GM21526 (cell line): ENCODE data around the gene TENM4.

Experiments used
- ATAC-seq: cut with Tn5 transposase; IDR thresholded peaks from one replicate; pipeline ENCODE4 v1.9.1; 2021; ENCODE audit warnings: moderate library complexity; ENCODE audit not compliant: unreplicated experiment, low FRiP score

Gene TENM4

DNA sequence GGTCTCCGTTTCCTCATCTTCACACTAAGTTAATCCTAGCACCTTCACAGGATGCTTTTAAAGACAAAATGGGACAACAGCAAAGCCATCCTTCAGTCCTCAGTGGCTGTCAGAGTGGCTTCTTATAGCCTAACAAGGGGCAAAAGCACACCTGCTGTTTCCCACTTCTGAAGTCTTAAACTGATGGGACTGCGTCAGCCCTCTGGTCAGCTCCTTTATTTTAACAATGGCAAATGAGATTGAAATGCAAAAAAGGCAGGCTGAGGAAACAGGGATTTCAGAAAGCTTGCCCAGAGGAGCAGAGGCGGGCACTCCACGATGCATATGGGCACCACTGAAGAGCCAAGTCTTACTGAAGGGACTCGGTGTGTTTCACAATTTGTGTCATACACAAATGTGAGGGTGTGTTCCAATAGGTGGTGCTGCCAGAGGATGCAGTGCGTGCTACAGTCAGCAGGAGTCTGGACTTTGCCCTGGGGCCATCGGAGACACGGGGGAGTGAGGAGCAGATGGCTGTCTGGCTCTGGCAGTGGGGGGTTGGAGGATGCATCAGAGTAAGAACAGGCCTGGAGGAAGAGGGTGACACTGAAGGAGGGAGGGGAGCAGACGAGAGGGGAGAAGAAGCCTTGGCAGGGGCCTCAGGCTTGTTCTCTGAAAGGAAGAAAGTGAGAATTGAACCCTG is 47.3 kb downstream of the TENM4 start:
- ATAC-seq, result no peak

DNA sequence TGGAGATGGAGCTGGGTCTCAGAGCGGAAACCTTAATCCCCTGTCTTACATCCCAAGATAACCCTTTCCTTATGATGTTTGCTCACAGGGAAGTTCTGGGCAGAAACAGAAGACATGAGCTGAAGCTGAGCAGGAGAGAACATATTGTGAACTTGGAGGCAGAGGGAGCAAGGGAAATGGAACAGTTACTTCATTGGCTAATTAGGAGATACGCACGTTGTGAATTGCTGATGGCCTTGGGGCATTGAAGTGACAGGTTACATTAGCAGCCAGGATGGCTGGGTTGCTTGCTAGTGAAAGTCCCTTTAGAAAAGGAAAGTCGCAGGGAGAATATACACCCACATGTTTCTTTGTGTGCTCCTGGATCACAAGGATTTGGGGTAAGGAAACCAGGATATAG is 48.7 kb downstream of the TENM4 start:
- no peak for ATAC-seq

DNA sequence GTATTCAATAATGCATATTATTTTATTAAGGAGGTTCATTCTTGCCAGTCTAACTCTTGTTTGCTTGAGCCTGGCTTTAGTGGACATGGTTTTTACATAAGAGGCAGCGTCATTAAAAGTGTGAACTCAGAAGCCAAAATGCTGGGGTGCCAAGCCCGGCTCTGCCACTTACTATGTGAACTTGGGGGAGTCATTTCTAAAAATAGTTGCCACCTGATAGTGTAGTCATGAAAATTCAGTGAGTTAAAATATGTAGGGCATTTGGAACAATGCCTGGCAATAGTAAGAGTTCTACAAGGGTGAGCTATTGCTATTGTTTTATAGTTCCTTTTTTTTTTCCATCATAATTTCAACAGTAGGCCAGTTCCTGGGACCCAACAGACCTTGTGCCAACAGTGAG is 49.9 kb downstream of the TENM4 start:
- no peak for ATAC-seq

DNA sequence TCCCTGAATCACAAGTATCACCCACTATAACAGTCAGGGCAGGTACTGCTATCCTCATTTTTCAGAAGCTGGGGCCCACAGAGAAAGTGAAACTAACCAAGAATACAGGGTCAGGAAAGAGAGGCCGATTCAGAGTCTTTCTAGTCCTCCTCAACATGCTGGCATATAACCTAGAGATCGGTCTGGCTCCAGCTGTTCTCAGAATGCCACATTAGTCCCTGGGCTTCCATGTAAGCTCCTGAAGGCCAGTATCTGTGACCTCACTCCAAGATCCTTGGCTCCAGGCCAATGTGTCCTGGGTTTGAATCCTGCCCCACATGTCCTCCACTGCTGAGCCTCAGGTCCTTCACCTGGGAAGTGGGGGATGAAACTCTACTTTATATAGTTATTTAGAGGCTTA is 50.4 kb downstream of the TENM4 start:
- no peak for ATAC-seq

DNA sequence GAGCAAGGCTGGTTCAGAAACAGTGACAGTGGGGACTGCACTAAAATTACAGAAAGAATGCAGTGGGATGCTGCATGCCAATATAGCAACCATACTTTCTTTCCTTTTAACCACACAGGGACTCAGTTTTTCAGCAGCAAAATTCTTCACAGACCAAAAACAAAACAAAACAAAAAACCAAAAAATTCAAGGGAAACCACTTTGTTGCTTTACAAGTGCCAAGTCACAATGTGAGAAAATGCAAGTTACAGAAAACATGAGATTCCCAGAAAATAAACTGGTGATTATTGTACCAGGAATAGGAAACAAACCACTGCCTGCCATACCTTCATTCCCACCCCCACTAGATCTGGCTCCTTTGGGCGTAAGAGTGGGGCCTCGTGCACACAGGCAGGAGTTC is 52.6 kb downstream of the TENM4 start:
- ATAC-seq, result no peak

DNA sequence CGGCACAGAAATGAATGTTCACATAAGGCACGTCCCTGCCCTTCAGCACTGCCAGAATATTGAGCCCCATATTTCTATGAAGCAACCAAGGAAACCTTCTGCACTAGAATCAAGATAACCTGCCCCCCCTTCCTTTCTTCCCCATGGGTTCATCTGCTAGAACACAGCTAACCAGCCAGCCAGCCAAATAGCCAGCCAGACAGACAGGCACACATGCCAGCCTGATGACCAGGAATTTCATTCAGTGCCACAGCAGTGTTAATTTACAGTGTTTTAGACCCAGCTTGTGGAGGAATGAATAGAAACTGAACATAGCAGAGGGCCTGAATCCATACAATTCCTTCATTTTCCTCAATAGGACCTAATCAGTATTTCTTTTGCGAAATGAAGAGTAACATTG is 57.0 kb downstream of the TENM4 start:
- ATAC-seq, result no peak

DNA sequence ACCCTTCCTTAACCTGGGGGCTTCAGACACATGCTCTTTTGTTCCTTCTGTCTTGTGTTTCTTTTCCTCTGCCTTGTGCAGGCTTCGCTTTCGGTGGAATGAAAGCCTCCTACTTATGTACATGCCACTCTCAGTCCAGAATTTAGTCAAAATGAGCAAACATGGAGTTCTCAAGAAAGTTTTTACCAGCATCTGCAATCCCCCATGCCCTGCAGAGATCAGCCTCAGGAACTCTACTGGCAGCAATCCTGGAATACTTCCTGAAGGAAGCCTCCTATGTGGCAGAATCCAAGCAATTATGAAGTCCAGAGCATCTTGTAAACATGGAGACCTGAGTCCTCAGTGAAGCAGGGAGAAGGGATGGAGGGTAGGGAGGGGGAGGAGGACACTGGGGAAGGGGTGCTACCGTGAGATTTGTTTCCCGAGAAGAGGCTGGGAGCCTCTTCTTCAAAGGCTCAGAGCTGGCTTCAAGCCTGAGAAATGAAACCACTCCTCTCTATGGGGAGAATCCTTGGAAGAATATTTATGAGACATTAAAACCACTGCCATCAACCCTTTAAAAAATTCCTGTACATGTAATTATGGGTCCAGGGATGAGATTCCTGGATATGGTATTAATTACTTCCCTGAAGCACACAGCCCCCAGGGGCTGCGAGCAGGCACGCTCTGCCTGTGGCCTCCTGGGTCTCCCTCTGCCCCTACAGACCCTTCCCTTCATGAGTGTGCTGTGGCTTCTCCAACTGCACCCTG is 58.4 kb downstream of the TENM4 start:
- no peak for ATAC-seq

DNA sequence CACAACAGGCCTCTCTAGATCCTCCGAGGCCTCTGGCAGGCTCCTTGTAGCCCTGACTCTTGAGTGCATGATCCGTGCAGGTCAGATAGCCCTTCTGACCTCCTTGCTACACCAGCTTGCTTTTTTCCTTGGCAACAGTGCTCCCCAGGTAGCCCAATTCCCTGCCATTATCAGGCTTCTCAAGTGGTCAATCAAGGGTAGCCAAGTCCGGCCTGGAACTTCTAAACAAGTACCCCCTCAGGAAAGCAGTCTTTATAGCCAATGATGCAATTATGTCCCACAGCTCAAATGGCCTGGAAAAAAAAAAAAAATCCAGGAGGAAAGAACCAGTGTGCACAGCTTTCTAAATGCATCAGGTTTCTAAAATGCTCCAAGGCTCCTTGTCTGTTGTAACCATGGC is 59.8 kb downstream of the TENM4 start:
- no peak for ATAC-seq

DNA sequence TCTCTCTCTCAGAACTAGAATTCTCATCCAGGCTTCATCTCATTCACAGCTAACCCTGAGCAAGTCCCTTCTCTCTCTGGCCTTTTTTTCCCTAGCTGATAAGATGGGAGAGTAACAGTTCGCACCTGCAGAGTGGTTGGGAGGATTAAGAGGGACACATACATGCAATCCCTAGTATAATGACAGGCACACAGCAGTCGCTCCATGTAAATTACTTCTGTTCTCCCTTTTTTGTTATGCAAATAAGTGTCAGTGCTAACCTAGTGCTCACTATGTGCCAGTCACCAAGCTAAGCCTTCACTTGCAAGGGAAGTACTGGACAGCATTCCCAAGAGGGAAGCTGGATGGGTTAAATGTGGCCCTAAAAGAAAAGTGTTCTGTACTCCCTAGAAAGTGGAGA is 63.4 kb downstream of the TENM4 start:
- ATAC-seq, result no peak

DNA sequence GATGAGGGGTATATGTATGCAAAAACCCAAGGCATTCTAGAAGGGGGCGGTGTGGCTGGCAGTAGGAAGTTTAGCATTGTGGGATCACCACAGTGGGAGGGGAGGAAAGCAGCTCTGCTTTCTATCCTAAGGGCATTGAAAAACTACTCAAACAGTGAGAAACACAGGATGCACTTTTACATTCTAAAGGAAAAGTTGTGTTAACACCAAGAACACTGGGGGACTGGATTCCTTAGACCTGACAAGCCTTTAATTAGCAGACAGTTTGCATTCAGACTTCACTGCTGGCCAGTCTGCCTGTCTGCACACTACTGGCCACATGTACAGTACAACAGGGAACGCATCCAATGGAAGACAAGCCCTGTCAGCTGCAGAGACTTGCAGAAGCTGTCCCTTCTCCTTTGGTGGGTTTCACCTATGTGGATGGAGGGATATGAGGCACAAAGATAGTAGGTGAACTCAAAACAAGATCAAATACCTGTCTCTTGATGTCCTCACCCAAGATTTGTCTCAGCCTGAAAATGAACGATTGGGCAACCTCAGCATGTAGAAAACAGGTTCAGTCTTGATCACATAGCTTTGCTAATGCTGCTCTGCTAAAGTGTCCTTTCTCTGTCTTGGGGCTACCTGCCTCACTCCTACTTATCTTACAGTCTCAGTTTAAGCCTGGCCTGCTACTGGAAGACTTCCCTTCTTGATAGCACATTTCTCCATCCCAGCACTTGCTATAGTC is 64.8 kb downstream of the TENM4 start:
- no peak for ATAC-seq

DNA sequence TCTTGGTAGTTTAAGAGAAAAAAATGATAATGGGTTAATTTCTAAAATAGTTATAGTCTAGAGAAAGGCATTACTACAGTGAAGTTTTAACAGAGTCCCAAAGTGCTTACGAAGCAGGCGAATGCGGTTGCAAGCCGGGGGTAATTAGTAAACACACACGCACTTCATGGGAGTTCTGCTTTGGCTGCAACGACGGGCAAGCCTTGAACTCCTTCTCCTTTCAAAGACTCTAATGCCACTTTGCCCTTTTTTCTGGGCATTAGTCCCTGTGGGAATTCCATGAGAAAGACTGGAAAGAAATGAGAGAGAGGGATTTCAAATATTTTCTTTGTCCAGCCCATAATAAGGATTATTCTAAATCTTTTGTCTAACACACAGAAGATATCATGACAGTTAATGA is 66.1 kb downstream of the TENM4 start:
- ATAC-seq, result no peak

DNA sequence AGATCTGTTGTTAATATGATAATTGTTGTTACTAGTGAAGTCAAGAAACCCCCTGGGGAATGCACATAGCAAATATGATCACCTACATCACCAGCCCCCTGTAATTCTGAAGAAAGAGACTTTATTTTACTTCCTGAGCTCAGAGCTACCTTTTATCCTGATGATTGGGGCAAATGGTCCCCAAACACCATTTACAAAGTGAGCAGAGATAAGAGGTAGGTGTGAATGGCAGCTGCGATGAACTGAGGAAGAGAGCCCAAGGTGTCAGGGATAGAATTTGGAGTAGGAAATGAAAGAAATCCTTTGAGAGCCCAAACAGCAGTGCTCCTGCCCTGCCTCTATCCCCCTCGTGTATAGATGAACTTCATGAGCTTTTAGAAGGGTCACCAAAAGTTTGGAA is 69.1 kb downstream of the TENM4 start:
- ATAC-seq, result no peak

DNA sequence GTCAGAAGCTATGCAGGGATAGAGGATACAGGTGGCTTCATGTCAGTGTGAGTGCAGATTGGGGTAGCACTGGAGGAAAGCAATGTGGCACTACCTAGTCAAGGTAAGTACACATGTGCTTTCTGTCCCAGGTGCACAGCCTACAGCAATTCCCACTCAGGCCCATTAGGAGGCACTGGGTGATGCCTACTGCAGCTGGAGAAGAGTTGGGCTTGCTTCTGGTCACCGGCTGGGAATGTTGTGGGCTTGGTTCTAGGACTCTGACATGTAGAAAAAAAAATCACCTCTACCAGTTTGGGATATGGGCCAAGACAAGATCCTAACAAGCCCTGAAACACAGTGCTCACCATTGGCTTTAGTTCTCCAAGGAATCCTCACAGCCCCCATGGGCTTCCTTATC is 69.7 kb downstream of the TENM4 start:
- no peak for ATAC-seq

DNA sequence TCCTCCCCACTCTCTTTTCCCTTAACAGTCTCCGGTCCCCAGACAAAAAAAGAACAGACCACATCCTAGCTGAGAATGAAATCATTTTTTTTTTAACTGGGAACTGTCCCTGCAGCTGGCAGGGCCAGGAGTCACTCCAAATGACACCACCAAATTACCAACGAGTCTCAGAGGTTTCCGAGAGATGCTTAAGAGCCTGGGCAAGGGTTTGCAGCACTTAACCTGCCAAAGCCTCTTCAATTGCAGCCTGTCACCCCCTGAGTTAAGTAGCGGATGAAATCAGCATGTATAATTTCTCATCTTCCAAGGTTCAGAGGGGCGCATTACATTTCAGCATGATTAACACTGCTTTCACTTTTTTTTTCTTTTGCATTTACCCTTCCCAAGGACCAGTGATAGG is 71.8 kb downstream of the TENM4 start:
- ATAC-seq, result no peak

DNA sequence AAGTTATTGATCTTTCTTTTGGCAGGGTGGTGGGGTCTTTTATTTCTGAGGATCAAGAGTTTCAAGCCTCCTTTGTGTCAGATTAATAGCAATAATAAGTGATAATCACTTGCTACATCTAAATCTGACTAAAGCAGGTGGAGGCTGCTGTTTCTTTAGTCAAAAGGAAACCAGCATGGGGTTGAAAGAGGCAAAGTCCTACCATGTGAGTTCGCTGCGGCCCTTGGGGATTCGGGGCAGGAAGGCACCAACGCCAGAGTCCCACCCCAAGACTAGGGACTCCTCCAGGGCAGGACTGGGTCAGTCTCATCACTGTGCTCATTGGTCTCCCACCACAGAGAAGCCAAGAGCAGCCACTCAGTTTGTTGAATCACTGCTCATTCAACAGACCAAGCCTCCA is 73.0 kb downstream of the TENM4 start:
- no peak for ATAC-seq

DNA sequence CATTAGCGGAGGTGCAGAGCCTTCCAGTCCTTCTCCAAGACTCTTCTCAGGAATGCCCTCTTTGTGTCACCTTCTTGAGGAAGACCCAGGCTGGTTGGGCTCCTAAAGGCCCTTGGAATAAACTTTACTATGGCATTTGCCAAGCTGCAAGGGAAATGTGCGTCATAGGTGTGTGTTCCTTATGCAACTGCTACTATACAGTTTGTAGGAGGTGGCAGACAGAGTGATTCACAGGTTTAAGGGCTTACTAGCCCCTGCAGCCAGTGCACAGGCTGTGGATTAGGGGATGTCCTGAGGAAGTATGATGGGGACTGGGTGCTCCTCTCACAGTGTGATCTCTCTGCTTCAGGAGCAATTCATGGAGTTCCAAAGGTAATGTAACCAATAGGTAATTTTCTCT is 74.6 kb downstream of the TENM4 start:
- ATAC-seq, result no peak

DNA sequence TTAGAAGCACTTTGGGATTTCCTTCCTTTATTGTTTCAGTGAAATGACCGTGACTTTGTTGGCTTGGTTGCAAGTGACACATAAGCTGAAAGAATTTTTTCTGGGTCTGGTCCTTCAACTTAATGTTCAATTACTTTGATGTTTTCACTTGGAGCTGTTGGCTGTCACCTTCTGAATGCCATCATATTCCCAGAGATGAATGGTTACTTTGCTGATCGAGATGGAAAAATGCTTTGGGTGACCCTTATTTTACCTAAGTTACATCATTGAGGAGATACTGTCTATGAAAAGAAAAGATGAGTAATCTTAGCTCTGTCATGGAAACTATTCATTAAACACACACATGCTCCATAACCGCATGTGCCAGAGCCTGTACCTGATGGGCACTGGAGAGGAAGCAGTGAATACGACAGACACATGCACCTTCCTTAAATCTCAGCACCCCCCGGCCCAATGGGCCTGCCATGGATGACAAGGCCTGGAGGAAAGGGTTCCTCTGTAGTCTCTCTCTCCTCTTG is 76.9 kb downstream of the TENM4 start:
- no peak for ATAC-seq

DNA sequence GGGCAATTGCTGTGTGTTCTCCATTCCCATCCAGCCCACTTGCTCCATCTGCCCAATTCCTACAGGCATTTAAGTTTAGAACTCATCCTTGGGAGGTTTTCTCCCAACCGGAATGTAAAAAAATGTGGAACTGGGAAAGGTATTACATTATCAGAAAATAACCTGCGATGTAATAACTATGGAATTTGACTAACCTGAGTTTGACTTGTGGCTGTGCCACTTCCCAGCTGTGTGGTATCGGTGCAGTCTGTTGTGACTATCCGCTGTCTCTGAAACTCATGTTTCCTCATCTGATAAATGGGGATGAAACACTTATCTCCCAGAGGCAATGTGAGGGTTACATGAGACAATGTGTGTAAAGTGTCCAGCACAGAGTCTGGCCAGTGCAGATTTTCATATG is 77.6 kb downstream of the TENM4 start:
- no peak for ATAC-seq

DNA sequence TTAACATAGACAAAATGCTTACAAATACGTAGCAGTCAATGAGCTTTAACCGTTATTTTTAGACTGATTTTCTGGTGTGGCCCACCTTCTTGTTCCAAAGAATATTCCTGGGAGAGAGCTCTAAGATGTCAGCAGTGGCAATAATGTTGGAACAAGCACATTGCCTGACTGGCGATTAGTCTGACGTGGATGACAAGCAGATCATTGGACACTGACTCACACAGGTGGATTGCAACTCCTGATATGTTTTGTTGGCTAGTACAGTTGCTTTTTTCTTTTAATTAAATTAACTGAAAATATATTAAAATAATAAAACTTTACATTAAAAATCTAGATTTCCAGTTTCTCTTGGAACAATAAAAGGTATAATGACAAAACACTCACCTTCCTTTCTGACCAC is 78.0 kb downstream of the TENM4 start:
- no peak for ATAC-seq

DNA sequence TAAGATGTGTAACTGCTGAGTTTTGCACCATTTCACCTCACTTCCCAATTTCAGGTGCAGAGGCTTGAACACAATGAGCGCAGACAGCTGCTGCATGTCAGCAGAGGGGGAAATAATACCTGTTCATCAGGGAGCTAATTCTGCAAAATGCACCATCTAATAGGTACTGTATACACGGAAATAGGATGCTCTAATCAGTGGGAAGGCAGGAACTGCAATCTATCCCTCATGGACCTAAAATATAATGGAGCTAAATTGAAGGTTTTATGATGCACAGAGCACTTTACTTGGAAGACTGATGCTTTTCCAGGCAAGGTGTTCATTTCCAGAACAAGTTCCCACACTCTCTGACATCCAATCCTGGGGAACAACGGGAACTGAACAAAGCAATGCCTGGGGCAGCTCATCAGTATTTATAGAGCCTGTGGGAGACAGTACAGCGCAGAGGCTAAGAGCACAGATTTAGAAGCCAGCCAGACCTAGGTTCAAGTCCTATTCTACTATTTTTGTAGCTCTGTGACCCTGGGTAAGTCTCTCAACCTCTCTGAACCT is 78.5 kb downstream of the TENM4 start:
- ATAC-seq, result no peak

DNA sequence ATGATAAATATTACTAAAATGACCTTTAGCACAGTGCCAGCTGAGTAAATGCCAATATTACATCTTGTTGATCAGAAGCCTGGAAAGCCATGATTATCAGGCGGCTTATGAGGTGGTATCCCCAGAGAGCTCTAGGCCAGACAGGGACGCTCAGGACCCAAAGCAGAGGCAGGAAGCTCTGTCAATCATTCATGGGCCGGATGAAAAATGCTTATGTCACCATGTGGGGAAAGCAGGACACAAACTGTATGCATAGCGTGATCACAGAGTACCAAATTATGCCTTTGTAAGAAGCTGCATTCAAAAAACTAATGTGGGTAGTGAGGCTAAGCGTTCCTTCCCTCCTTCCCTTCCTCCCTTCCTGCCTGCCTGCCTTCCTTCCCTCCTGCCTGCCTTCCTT is 82.6 kb downstream of the TENM4 start:
- no peak for ATAC-seq
